Measurements from ENCODE around the gene CDC23.

CDC23 gene

DNA sequence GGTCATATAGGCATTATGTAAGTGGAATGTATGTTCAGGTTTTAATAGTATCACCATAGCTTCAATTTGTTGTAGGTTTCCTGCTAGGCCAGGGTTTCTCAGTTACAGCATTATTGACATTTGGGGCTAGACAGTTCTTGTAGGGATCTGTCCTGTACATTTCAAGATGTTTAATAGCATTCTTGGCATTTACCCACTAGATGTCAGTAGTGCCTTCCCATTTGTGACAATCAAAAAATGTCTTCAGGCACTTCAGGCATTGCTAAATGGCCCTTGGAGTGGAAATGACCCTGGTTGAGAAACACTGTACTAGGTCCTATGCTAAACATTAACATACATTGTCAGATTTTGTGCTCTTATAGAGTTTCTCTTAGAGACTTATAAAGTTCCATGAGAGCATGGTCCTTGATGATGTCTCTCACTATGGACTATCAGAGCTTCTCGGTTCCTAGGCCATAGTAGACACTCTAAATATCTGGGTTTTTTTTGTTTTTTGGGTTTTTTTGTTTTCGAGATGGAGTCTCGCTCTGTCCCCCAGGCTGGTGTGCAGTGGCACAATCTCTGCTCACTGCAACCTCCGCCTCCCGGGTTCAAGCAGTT, 32.8 kb downstream of the CDC23 start:
- H2BK120ac ChIP-seq (ENCODE audit: insufficient read depth, low read length, poor library complexity), result no peak overlapping the region

DNA sequence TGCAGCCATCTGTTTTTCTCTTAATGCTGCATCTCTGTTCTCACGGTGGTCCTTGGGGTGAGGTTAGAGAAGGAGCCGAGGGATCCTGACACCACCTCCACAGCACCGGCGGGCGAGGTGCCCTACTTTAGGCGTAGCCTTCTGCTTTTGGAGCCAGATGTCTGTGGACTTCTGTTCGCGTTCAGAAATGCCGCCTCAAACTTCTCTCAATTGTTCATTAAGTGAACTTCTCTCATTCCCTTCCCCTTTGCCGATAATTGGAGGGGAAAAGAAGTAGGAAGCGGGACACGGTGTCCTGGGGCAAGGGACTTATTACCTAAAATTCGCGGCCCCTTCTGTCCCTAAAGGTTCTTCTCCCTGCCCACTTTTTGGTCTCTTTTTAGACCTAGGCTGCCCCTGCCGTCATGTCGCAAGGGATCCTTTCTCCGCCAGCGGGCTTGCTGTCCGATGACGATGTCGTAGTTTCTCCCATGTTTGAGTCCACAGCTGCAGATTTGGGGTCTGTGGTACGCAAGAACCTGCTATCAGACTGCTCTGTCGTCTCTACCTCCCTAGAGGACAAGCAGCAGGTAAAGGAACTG, 33.8 kb downstream of the CDC23 start:
- Histone ChIP-seq H3K79me2 (ENCODE audit: control insufficient read depth, insufficient read depth, low read length, poor library complexity) (peaks cover 3% of the 10 kb centered on the region), H4K8ac (ENCODE audit: low read depth, low read length) (peak overlapping the region; percentile 30), H3K23ac (ENCODE audit: low read length) (no peak overlapping the region), H3K36me3 (ENCODE audit: control insufficient read depth in 1 of 2, insufficient read depth in 2 of 2, low read length in 2 of 2) (peaks cover 26 to 39% of the 10 kb centered on the region in 2 experiments), H3K4me2 (ENCODE audit: low read length) (peak overlapping the region; percentile 68), H3K9me3 (ENCODE audit: insufficient read depth, low read depth, low read length) (no peaks in the 10 kb centered on the region), H4K91ac (ENCODE audit: low read depth, low read length) (no peak overlapping the region), H2BK120ac (ENCODE audit: insufficient read depth, low read length, poor library complexity) (no peak overlapping the region), H2AK5ac (ENCODE audit: low read length) (no peak overlapping the region), H2BK12ac (ENCODE audit: low read length) (no peak overlapping the region), H2AFZ (ENCODE audit: insufficient read depth, low read length, poor library complexity) (peak overlapping the region; percentile 49), H3K27ac (ENCODE audit: low read depth, low read length) (no peak overlapping the region), H4K12ac (ENCODE audit: low read depth, low read length) (no peak overlapping the region), H3K79me1 (ENCODE audit: low read length) (peaks cover 1% of the 10 kb centered on the region), H3K9ac (ENCODE audit: low read length) (peak overlapping the region; percentile 61), H3K14ac (ENCODE audit: low read length) (peak overlapping the region; percentile 54), H3K4me3 (ENCODE audit: low read depth, low read length) (peak overlapping the region; percentile 71), H2BK5ac (ENCODE audit: low read depth, low read length, poor library complexity) (no peak overlapping the region), H3K27me3 (ENCODE audit: insufficient read depth, low read length) (no peaks in the 10 kb centered on the region), H3K4ac (ENCODE audit: low read depth, low read length) (peak overlapping the region; percentile 52), H3K18ac (ENCODE audit: low read length) (peak overlapping the region; percentile 42), H3K4me1 (ENCODE audit: control insufficient read depth in 1 of 2, insufficient read depth in 2 of 2, low read length in 2 of 2) (no peaks in the 10 kb centered on the region)
- no peak for DNase-seq
- WGBS (ENCODE audit: extremely low coverage, insufficient coverage, insufficient read length), result no CpG with 5 or more reads among the region's 23 CpGs

More for the DNA sequence above, 32.8 kb downstream of the CDC23 start:
- no peaks in the 10 kb centered on the region for H3K27me3 ChIP-seq (ENCODE audit: insufficient read depth, low read length)
- H3K36me3 ChIP-seq (ENCODE audit: control insufficient read depth in 1 of 2, insufficient read depth in 2 of 2, low read length in 2 of 2), result peaks cover 30 to 42% of the 10 kb centered on the region in 2 experiments
- no peak overlapping the region for H3K9ac ChIP-seq (ENCODE audit: low read length)
- H3K14ac ChIP-seq (ENCODE audit: low read length), result no peak overlapping the region
- H2BK5ac ChIP-seq (ENCODE audit: low read depth, low read length, poor library complexity), result no peak overlapping the region
- no peak overlapping the region for H3K4me3 ChIP-seq (ENCODE audit: low read depth, low read length)
- H2AFZ ChIP-seq (ENCODE audit: insufficient read depth, low read length, poor library complexity), result no peak overlapping the region
- no peak overlapping the region for H4K12ac ChIP-seq (ENCODE audit: low read depth, low read length)
- no peak overlapping the region for H3K27ac ChIP-seq (ENCODE audit: low read depth, low read length)
- H4K91ac ChIP-seq (ENCODE audit: low read depth, low read length), result no peak overlapping the region
- H3K4ac ChIP-seq (ENCODE audit: low read depth, low read length), result no peak overlapping the region
- H3K18ac ChIP-seq (ENCODE audit: low read length), result no peak overlapping the region
- no peak overlapping the region for H2AK5ac ChIP-seq (ENCODE audit: low read length)
- peak; percentile 53 to 62 for DNase-seq
- no peak overlapping the region for H4K8ac ChIP-seq (ENCODE audit: low read depth, low read length)
- peaks cover 1% of the 10 kb centered on the region for H3K79me1 ChIP-seq (ENCODE audit: low read length)
- H3K9me3 ChIP-seq (ENCODE audit: insufficient read depth, low read depth, low read length), result no peaks in the 10 kb centered on the region
- H3K23ac ChIP-seq (ENCODE audit: low read length), result no peak overlapping the region
- WGBS (ENCODE audit: extremely low coverage, insufficient coverage, insufficient read length), result no CpG with 5 or more reads among the region's 5 CpGs
- no peaks in the 10 kb centered on the region for H3K4me1 ChIP-seq (ENCODE audit: control insufficient read depth in 1 of 2, insufficient read depth in 2 of 2, low read length in 2 of 2)
- peak overlapping the region; percentile 49 for H3K4me2 ChIP-seq (ENCODE audit: low read length)
- H3K79me2 ChIP-seq (ENCODE audit: control insufficient read depth, insufficient read depth, low read length, poor library complexity), result peaks cover 3% of the 10 kb centered on the region
- H2BK12ac ChIP-seq (ENCODE audit: low read length), result no peak overlapping the region

DNA sequence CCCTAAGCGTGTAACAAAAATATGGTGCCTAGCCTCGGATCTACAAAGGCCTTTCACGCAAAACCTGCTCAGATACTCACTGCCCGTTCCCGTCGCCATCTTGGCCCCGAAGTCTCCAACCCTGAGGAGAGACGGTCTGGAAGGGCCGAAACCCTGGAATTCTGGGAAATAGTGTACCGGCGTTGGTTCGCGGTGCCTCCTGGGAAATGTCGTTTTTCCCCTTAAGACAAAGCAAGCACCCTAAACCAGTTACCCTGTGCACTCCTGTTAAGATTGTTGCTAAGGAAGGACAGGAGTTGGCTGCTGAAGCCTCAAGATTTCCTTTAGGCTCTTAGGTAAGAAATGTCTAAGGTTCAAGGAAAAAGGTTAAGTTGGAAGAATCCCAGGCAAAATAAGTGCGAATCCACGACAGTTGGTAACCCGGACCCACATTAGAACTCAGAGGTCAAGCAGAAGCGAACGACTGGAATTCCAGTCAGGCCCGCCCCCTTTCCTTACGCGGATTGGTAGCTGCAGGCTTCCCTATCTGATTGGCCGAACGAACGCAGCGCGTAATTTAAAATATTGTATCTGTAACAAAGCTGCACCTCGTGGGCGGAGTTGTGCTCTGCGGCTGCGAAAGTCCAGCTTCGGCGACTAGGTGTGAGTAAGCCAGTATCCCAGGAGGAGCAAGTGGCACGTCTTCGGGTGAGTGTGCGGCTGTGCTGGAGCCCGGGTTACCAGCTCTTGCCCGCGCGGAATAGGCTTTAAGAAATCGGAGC, 34.4 kb downstream of the CDC23 start, which contains the start of the genes BRD8 and KIF20A:
Gene BRD8, minus strand, starts transcription at position 115 of the 761 bp plus-strand sequence. Its CDS starts 16 bp downstream, at position 99.
Gene KIF20A, plus strand, starts transcription at position 597 of the 761 bp plus-strand sequence. CDS start 569 bp downstream, outside the sequence.
- no peak within 1 kb of the TSS for H2BK12ac ChIP-seq (ENCODE audit: low read length)
- H3K79me2 ChIP-seq (ENCODE audit: control insufficient read depth, insufficient read depth, low read length, poor library complexity), result peaks cover 3% of the 10 kb centered on the region
- no peaks in the 10 kb centered on the region for H3K27me3 ChIP-seq (ENCODE audit: insufficient read depth, low read length)
- WGBS (ENCODE audit: extremely low coverage, insufficient coverage, insufficient read length), result no CpG with 5 or more reads among the region's 41 CpGs
- H2AFZ ChIP-seq (ENCODE audit: insufficient read depth, low read length, poor library complexity), result peak within 1 kb of the TSS; percentile 70
- H2AK5ac ChIP-seq (ENCODE audit: low read length), result no peak within 1 kb of the TSS
- no peaks in the 10 kb centered on the region for H3K9me3 ChIP-seq (ENCODE audit: insufficient read depth, low read depth, low read length)
- peak within 1 kb of the TSS; percentile 52 for H3K4ac ChIP-seq (ENCODE audit: low read depth, low read length)
- H3K4me1 ChIP-seq (ENCODE audit: control insufficient read depth in 1 of 2, insufficient read depth in 2 of 2, low read length in 2 of 2), result no peaks in the 10 kb centered on the region
- H3K9ac ChIP-seq (ENCODE audit: low read length), result peak within 1 kb of the TSS; percentile 93
- H2BK120ac ChIP-seq (ENCODE audit: insufficient read depth, low read length, poor library complexity), result no peak within 1 kb of the TSS
- H3K27ac ChIP-seq (ENCODE audit: low read depth, low read length), result peak within 1 kb of the TSS; percentile 75
- peak within 1 kb of the TSS; percentile 57 for H2BK5ac ChIP-seq (ENCODE audit: low read depth, low read length, poor library complexity)
- H4K12ac ChIP-seq (ENCODE audit: low read depth, low read length), result peak within 1 kb of the TSS; percentile 49
- peaks cover 23 to 35% of the 10 kb centered on the region in 2 experiments for H3K36me3 ChIP-seq (ENCODE audit: control insufficient read depth in 1 of 2, insufficient read depth in 2 of 2, low read length in 2 of 2)
- peak within 1 kb of the TSS; percentile 42 for H3K18ac ChIP-seq (ENCODE audit: low read length)
- peak within 1 kb of the TSS; percentile 72 for H4K8ac ChIP-seq (ENCODE audit: low read depth, low read length)
- no peak within 1 kb of the TSS for H3K23ac ChIP-seq (ENCODE audit: low read length)
- H4K91ac ChIP-seq (ENCODE audit: low read depth, low read length), result peak within 1 kb of the TSS; percentile 58
- H3K4me3 ChIP-seq (ENCODE audit: low read depth, low read length), result peak within 1 kb of the TSS; percentile 84
- peak within 1 kb of the TSS; percentile 54 for H3K14ac ChIP-seq (ENCODE audit: low read length)
- H3K4me2 ChIP-seq (ENCODE audit: low read length), result peak within 1 kb of the TSS; percentile 68
- H3K79me1 ChIP-seq (ENCODE audit: low read length), result peaks cover 1% of the 10 kb centered on the region
- peak; percentile 98 for DNase-seq

DNA sequence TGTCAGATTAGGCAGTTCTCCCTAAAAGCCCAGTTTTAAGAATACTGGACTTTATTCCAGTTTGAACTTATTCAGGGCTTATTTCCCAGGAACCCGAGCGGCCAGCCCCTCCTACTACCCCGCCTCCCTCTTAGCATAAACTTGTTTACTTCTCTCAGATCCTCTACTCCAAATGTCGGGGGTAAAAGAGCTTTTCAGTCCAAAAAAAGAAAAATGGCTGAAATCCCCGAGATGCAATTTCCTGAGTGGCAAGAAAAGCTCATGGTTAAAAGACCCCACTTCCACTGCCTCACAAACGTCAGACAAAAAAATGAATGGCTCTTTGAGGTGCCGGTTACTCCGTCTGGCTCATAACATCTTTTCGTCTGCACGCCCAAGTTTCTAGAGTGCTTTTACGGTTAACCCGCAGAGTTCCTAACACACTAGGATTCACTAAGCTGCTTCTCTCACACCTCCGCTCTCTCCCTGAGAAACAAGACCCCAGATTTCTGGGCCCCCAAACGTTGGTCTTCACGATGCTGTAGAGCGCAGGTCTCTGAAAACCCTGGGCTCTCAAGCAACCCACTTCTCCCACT, 35.1 kb downstream of the CDC23 start:
- H2BK120ac ChIP-seq (ENCODE audit: insufficient read depth, low read length, poor library complexity), result no peak overlapping the region
- peak overlapping the region; percentile 58 for H4K91ac ChIP-seq (ENCODE audit: low read depth, low read length)
- peaks cover 18 to 32% of the 10 kb centered on the region in 2 experiments for H3K36me3 ChIP-seq (ENCODE audit: control insufficient read depth in 1 of 2, insufficient read depth in 2 of 2, low read length in 2 of 2)
- H2BK5ac ChIP-seq (ENCODE audit: low read depth, low read length, poor library complexity), result peak overlapping the region; percentile 57
- peaks cover 1% of the 10 kb centered on the region for H3K79me1 ChIP-seq (ENCODE audit: low read length)
- peak overlapping the region; percentile 93 for H3K9ac ChIP-seq (ENCODE audit: low read length)
- H3K79me2 ChIP-seq (ENCODE audit: control insufficient read depth, insufficient read depth, low read length, poor library complexity), result peaks cover 3% of the 10 kb centered on the region
- no peaks in the 10 kb centered on the region for H3K4me1 ChIP-seq (ENCODE audit: control insufficient read depth in 1 of 2, insufficient read depth in 2 of 2, low read length in 2 of 2)
- H3K27ac ChIP-seq (ENCODE audit: low read depth, low read length), result peak overlapping the region; percentile 75
- no CpG with 5 or more reads among the region's 16 CpGs for WGBS (ENCODE audit: extremely low coverage, insufficient coverage, insufficient read length)
- H2BK12ac ChIP-seq (ENCODE audit: low read length), result no peak overlapping the region
- peak overlapping the region; percentile 70 for H2AFZ ChIP-seq (ENCODE audit: insufficient read depth, low read length, poor library complexity)
- no peaks in the 10 kb centered on the region for H3K27me3 ChIP-seq (ENCODE audit: insufficient read depth, low read length)
- H3K4me2 ChIP-seq (ENCODE audit: low read length), result peak overlapping the region; percentile 68
- H3K14ac ChIP-seq (ENCODE audit: low read length), result peak overlapping the region; percentile 12
- peak overlapping the region; percentile 20 for H3K18ac ChIP-seq (ENCODE audit: low read length)
- peak; percentile 8 to 45 for DNase-seq
- H4K12ac ChIP-seq (ENCODE audit: low read depth, low read length), result peak overlapping the region; percentile 49
- no peak overlapping the region for H3K23ac ChIP-seq (ENCODE audit: low read length)
- peak overlapping the region; percentile 72 for H4K8ac ChIP-seq (ENCODE audit: low read depth, low read length)
- H3K9me3 ChIP-seq (ENCODE audit: insufficient read depth, low read depth, low read length), result no peaks in the 10 kb centered on the region
- H2AK5ac ChIP-seq (ENCODE audit: low read length), result no peak overlapping the region
- peak overlapping the region; percentile 84 for H3K4me3 ChIP-seq (ENCODE audit: low read depth, low read length)
- peak overlapping the region; percentile 7 for H3K4ac ChIP-seq (ENCODE audit: low read depth, low read length)

Data from trophoblast cell (in vitro differentiated cells and primary cell).